HCT116 (cell line): ENCODE measurements around the gene IRF2BP2.
"Not testable (repeated sequence)": the region's sequence is repeated elsewhere in the genome, so short reads cannot be mapped to it uniquely, and the experiment has no call there.

ENCODE experiments used
- ATF3 ChIP-seq: IDR thresholded peaks from 2 replicates; pipeline ENCODE4 v1.6.1; 2012
- CEBPB ChIP-seq: IDR thresholded peaks from 2 replicates; pipeline ENCODE4 v1.6.1; 2012; ENCODE audit warnings: low read depth
- CTCF ChIP-seq, 3 experiments: fragments of 200-600 bp in 1 of 3; sonication (generic) in 1 of 3; IDR thresholded peaks in 2 of 3; conservative IDR thresholded peaks in 1 of 3; 2 replicates each; pipeline ENCODE4 v1.5.1; 2012 to 2017; ENCODE audit warnings: low read depth in 2 of 3, low read length in 2 of 3, antibody characterized with exemption in 1 of 3, borderline replicate concordance in 1 of 3, control low read depth in 1 of 3, mild to moderate bottlenecking in 1 of 3, mixed read lengths in 1 of 3, mixed run types in 1 of 3, moderate library complexity in 1 of 3; ENCODE audit not compliant: insufficient read depth in 1 of 3
- ELF1 ChIP-seq: IDR thresholded peaks from 2 replicates; pipeline ENCODE4 v1.6.1; 2012; ENCODE audit warnings: low read depth, borderline replicate concordance
- EZH2 ChIP-seq: fragments of 200-600 bp; sonication (generic); IDR thresholded peaks from 2 replicates; pipeline ENCODE4 v1.6.1; 2017; ENCODE audit warnings: antibody characterized with exemption, mixed run types
- EZH2phosphoT487 ChIP-seq: fragments of 200-600 bp; IDR thresholded peaks from 2 replicates; pipeline ENCODE4 v1.6.1; 2018; ENCODE audit warnings: antibody characterized with exemption, borderline replicate concordance
- FOSL1 ChIP-seq: IDR thresholded peaks from 2 replicates; pipeline ENCODE4 v1.6.1; 2012; ENCODE audit warnings: low read depth
- MAX ChIP-seq: IDR thresholded peaks from 2 replicates; pipeline ENCODE4 v1.6.1; 2012
- POLR2A ChIP-seq: IDR thresholded peaks from 2 replicates; pipeline ENCODE4 v1.7.0; 2011; ENCODE audit warnings: borderline replicate concordance; ENCODE audit not compliant: insufficient read depth, insufficient read length; ENCODE audit errors: extremely low read depth
- POLR2AphosphoS5 ChIP-seq: IDR thresholded peaks from 2 replicates; pipeline ENCODE4 v1.6.1; 2011; ENCODE audit warnings: mild to moderate bottlenecking, low read depth, low read length, moderate library complexity
- RAD21 ChIP-seq: IDR thresholded peaks from 2 replicates; pipeline ENCODE4 v1.6.1; 2012; ENCODE audit warnings: low read depth, mild to moderate bottlenecking
- REST ChIP-seq: IDR thresholded peaks from 2 replicates; pipeline ENCODE4 v1.6.1; 2012; ENCODE audit warnings: low read depth
- ZBTB33 ChIP-seq: IDR thresholded peaks from 2 replicates; pipeline ENCODE4 v1.6.1; 2011; ENCODE audit warnings: mild to moderate bottlenecking, low read length, moderate library complexity; ENCODE audit not compliant: insufficient replicate concordance; ENCODE audit errors: extremely low read depth
- ZNF274 ChIP-seq: fragments of 200-500 bp; sonication (Bioruptor generic); IDR thresholded peaks from 2 replicates; pipeline ENCODE4 v1.6.1; 2014; ENCODE audit warnings: mild to moderate bottlenecking, low read depth, low read length, inconsistent platforms

- not testable (repeated sequence) for TF ChIP-seq CTCF (IDR thresholded peaks at IDR 0.05 in 2 of 3, conservative IDR thresholded peaks at IDR 0.05 in 1 of 3; ENCODE audit: borderline replicate concordance in 1 of 3, insufficient read depth in 1 of 3, low read depth in 2 of 3, low read length in 2 of 3); POLR2A; ZBTB33; ATF3; REST; MAX; RAD21; ELF1; EZH2; CEBPB; POLR2AphosphoS5; EZH2phosphoT487; ZNF274; FOSL1
Observed at GRCh38 chr1:234634922-234635321, 24.9 kb upstream of the IRF2BP2 start.
